ENCODE results near the gene MVD. TPM values are rescaled to one million over a fixed set of nuclear protein-coding genes. Genes with fewer than 3 reads are reported as not detected.

MVD gene
- total and polyA plus RNA-seq, 2 donors (not counting 1 experiment from before 2014, with no cell fraction given), result 35.9 to 204 TPM

GRCh38 chr16:88635671-88636319 is 27.1 kb downstream of the MVD start:
- TF ChIP-seq CTCF (conservative IDR thresholded peaks at IDR 0.05 in 1 of 2, IDR thresholded peaks at IDR 0.05 in 1 of 2; ENCODE audit: low read depth in 1 of 2, low read length in 2 of 2) (no peak), EZH2 (IDR thresholded peaks at IDR 0.05; ENCODE audit: low read length, missing control alignments) (no peak)
- Histone ChIP-seq H3K4me2 (ENCODE audit: extremely low read depth, insufficient read depth, low read length) (no peak overlapping the region), H3K36me3 (ENCODE audit: control insufficient read depth, insufficient read depth, low read length) (peaks cover 8% of the 10 kb centered on the region), H4K20me1 (ENCODE audit: control insufficient read depth, extremely low read depth, insufficient read depth, low read length) (no peaks in the 10 kb centered on the region), H3K27me3 (ENCODE audit: control insufficient read depth, insufficient read depth, low read length) (peaks cover 22% of the 10 kb centered on the region), H3K4me1 (ENCODE audit: control insufficient read depth, extremely low read depth, insufficient read depth, low read length) (peaks cover 2% of the 10 kb centered on the region), H2AFZ (ENCODE audit: low read length) (no peak overlapping the region), H3K27ac (ENCODE audit: insufficient read depth, low read length) (no peak overlapping the region), H3K79me2 (ENCODE audit: control insufficient read depth, insufficient read depth, low read length) (no peaks in the 10 kb centered on the region), H3K4me3 (replicated peaks in 1 of 4; ENCODE audit: control extremely low read depth in 1 of 4, insufficient read depth in 1 of 4, low read depth in 3 of 4, low read length in 4 of 4) (no peak overlapping the region), H3K9ac (ENCODE audit: insufficient read depth, low read length) (no peak overlapping the region), H3K9me3 (ENCODE audit: control insufficient read depth, insufficient read depth, low read depth, low read length) (no peaks in the 10 kb centered on the region)
- DNase-seq (ENCODE audit: low read depth in 2 of 2), result no peak

GRCh38 chr16:88634994-88635670 is 27.8 kb downstream of the MVD start:
- H3K79me2 ChIP-seq (ENCODE audit: control insufficient read depth, insufficient read depth, low read length), result no peaks in the 10 kb centered on the region
- peak overlapping the region in 3 of 4 experiments; percentile 26 to 47 (median 42) for H3K4me3 ChIP-seq (replicated peaks in 1 of 4; ENCODE audit: control extremely low read depth in 1 of 4, insufficient read depth in 1 of 4, low read depth in 3 of 4, low read length in 4 of 4)
- peaks cover 19% of the 10 kb centered on the region for H3K27me3 ChIP-seq (ENCODE audit: control insufficient read depth, insufficient read depth, low read length)
- H3K27ac ChIP-seq (ENCODE audit: insufficient read depth, low read length), result no peak overlapping the region
- no peak for TF ChIP-seq EZH2 (IDR thresholded peaks at IDR 0.05; ENCODE audit: low read length, missing control alignments)
- TF ChIP-seq CTCF (conservative IDR thresholded peaks at IDR 0.05 in 1 of 2, IDR thresholded peaks at IDR 0.05 in 1 of 2; ENCODE audit: low read depth in 1 of 2, low read length in 2 of 2), result no peak
- H3K4me1 ChIP-seq (ENCODE audit: control insufficient read depth, extremely low read depth, insufficient read depth, low read length), result peaks cover 2% of the 10 kb centered on the region
- no peak for DNase-seq (ENCODE audit: low read depth in 2 of 2)
- H2AFZ ChIP-seq (ENCODE audit: low read length), result peak overlapping the region; percentile 29
- peak overlapping the region; percentile 42 for H3K9ac ChIP-seq (ENCODE audit: insufficient read depth, low read length)
- H4K20me1 ChIP-seq (ENCODE audit: control insufficient read depth, extremely low read depth, insufficient read depth, low read length), result no peaks in the 10 kb centered on the region
- H3K9me3 ChIP-seq (ENCODE audit: control insufficient read depth, insufficient read depth, low read depth, low read length), result no peaks in the 10 kb centered on the region
- peaks cover 11% of the 10 kb centered on the region for H3K36me3 ChIP-seq (ENCODE audit: control insufficient read depth, insufficient read depth, low read length)
- H3K4me2 ChIP-seq (ENCODE audit: extremely low read depth, insufficient read depth, low read length), result peak overlapping the region; percentile 71

DNA sequence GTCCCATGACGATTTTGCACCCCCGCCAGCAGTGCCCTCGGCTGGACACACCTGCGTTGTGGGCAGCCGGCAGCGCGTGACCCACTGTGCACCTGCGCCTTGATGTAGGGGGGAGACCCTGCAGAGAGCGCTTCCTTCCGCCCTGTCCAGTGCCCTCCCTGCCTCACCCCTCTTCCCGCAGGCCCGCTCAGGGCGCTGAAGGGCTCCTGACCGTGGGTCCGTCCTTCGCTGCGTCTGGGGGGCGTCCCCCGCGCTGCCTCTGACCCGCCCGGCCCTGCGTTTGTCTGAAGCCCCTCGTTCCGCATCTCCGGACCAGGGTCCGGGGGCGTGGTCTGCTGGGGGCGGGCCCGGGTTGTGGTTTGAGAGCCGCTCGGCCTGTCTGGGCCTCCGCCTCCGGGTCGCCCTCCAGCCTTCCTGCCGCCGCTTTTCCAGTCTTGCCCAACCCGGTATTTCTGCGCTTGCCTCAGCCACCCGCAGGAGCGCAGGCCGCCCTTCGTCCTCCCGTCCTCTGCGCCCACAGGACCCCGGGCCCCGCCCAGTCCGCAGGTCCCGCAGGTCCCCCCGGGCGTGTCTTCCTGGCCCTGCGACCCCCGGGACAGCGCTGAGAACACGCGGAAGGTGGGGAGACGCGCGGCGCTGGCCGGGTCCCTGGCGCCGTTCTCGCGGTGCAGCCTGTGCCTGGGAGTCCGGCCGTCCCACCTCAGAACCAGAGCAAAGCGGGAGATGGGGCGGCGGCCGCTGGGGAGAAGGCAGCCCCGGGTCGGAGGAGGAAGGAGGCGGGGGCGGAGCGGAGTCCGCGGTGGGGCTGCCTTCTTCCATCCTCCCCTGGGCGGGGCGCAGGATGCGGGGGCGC is 28.5 kb downstream of the MVD start:
- peaks cover 2% of the 10 kb centered on the region for H3K4me1 ChIP-seq (ENCODE audit: control insufficient read depth, extremely low read depth, insufficient read depth, low read length)
- TF ChIP-seq EZH2 (IDR thresholded peaks at IDR 0.05; ENCODE audit: low read length, missing control alignments), result no peak
- no peak for TF ChIP-seq CTCF (conservative IDR thresholded peaks at IDR 0.05 in 1 of 2, IDR thresholded peaks at IDR 0.05 in 1 of 2; ENCODE audit: low read depth in 1 of 2, low read length in 2 of 2)
- H3K4me2 ChIP-seq (ENCODE audit: extremely low read depth, insufficient read depth, low read length), result peak overlapping the region; percentile 71
- peaks cover 13% of the 10 kb centered on the region for H3K36me3 ChIP-seq (ENCODE audit: control insufficient read depth, insufficient read depth, low read length)
- no peaks in the 10 kb centered on the region for H3K9me3 ChIP-seq (ENCODE audit: control insufficient read depth, insufficient read depth, low read depth, low read length)
- peak overlapping the region; percentile 42 for H3K9ac ChIP-seq (ENCODE audit: insufficient read depth, low read length)
- no peaks in the 10 kb centered on the region for H3K79me2 ChIP-seq (ENCODE audit: control insufficient read depth, insufficient read depth, low read length)
- H4K20me1 ChIP-seq (ENCODE audit: control insufficient read depth, extremely low read depth, insufficient read depth, low read length), result no peaks in the 10 kb centered on the region
- no peak overlapping the region for H3K27ac ChIP-seq (ENCODE audit: insufficient read depth, low read length)
- H2AFZ ChIP-seq (ENCODE audit: low read length), result no peak overlapping the region
- H3K4me3 ChIP-seq (replicated peaks in 1 of 4; ENCODE audit: control extremely low read depth in 1 of 4, insufficient read depth in 1 of 4, low read depth in 3 of 4, low read length in 4 of 4), result peak overlapping the region; percentile 23 to 47 (median 34)
- peaks cover 12% of the 10 kb centered on the region for H3K27me3 ChIP-seq (ENCODE audit: control insufficient read depth, insufficient read depth, low read length)
- peak; percentile 18 to 50 for DNase-seq (ENCODE audit: low read depth in 2 of 2)

All from fibroblast of lung (primary cell).